WTC11 (cell line): ENCODE measurements around the gene BRAF. TPM values are rescaled to one million over a fixed set of nuclear protein-coding genes. Genes with fewer than 3 reads are reported as not detected.

Experiments
- ATAC-seq: fragments of 200-7000 bp; cut with Tn5 transposase; 2 replicates; pipeline ENCODE4 v1.10.0; 2021; ENCODE audit warnings: mild to moderate bottlenecking, moderate library complexity
- CTCF ChIA-PET: fragments of 300-600 bp; sonication (Branson Sonifier 250); formaldehyde crosslinking; loops from one replicate; lab custom pipeline; 2021; ENCODE audit warnings: antibody characterized with exemption; lab: Charles Lee
- POLR2A ChIA-PET: fragments of 350-600 bp; sonication (Branson Sonifier 250); formaldehyde crosslinking; loops from one replicate; lab custom pipeline; 2021; ENCODE audit warnings: antibody characterized with exemption; lab: Charles Lee
- DNase-seq: peaks from one replicate; pipeline ENCODE4 v3.0.0; 2021; ENCODE audit warnings: low spot score
- H3K27ac Mint-ChIP-seq: 2 replicates; pipeline ENCODE4 v1.8.0; 2021; ENCODE audit warnings: mixed read lengths
- H3K27me3 Mint-ChIP-seq: 2 replicates; pipeline ENCODE4 v1.8.0; 2021; ENCODE audit warnings: low read depth, mild to moderate bottlenecking, moderate library complexity, mixed read lengths
- H3K36me3 Mint-ChIP-seq: 2 replicates; pipeline ENCODE4 v1.8.0; 2021; ENCODE audit warnings: mixed read lengths
- H3K4me1 Mint-ChIP-seq: 2 replicates; pipeline ENCODE4 v1.8.0; 2022; ENCODE audit warnings: mixed read lengths
- H3K4me3 Mint-ChIP-seq: 2 replicates; pipeline ENCODE4 v1.8.0; 2021; ENCODE audit warnings: mild to moderate bottlenecking, moderate library complexity, mixed read lengths
- H3K9me3 Mint-ChIP-seq: 2 replicates; pipeline ENCODE4 v1.8.0; 2021; ENCODE audit warnings: mixed read lengths
- AFF4 ChIP-seq: sonication (generic); formaldehyde crosslinking; IDR thresholded peaks from 2 replicates; pipeline ENCODE4 v1.8.1; 2023; ENCODE audit warnings: mild to moderate bottlenecking, missing genetic modification reagents, borderline replicate concordance
- E2F5 ChIP-seq: sonication (generic); formaldehyde crosslinking; IDR thresholded peaks from 2 replicates; pipeline ENCODE4 v1.8.1; 2022; ENCODE audit warnings: mild to moderate bottlenecking, moderate library complexity, missing genetic modification reagents
- ELF4 ChIP-seq: sonication (generic); formaldehyde crosslinking; IDR thresholded peaks from 2 replicates; pipeline ENCODE4 v1.8.1; 2022; ENCODE audit warnings: low read depth, mild to moderate bottlenecking, moderate library complexity, missing genetic modification reagents
- ESRRA ChIP-seq: sonication (generic); formaldehyde crosslinking; IDR thresholded peaks from 2 replicates; pipeline ENCODE4 v1.8.1; 2022; ENCODE audit warnings: mild to moderate bottlenecking, missing genetic modification reagents, borderline replicate concordance
- PREB ChIP-seq: sonication (generic); formaldehyde crosslinking; IDR thresholded peaks from 2 replicates; pipeline ENCODE4 v1.8.1; 2022; ENCODE audit warnings: mild to moderate bottlenecking, missing genetic modification reagents, moderate library complexity, borderline replicate concordance
- RORB ChIP-seq: fragments of 250-450 bp; sonication (Bioruptor Pico); IDR thresholded peaks from 2 replicates; pipeline ENCODE4 v1.9.0; 2021; ENCODE audit warnings: mild to moderate bottlenecking
- SMAD3 ChIP-seq: sonication (generic); formaldehyde crosslinking; IDR thresholded peaks from 2 replicates; pipeline ENCODE4 v1.8.0; 2022; ENCODE audit warnings: missing genetic modification reagents, mild to moderate bottlenecking, borderline replicate concordance
- SOX15 ChIP-seq: fragments of 250-450 bp; sonication (Bioruptor Pico); IDR thresholded peaks from 2 replicates; pipeline ENCODE4 v1.9.0; 2021; ENCODE audit warnings: mild to moderate bottlenecking
- USF1 ChIP-seq: sonication (generic); formaldehyde crosslinking; IDR thresholded peaks from 2 replicates; pipeline ENCODE4 v1.8.0; 2022; ENCODE audit warnings: mild to moderate bottlenecking, missing genetic modification reagents
- ZBTB21 ChIP-seq: sonication (generic); formaldehyde crosslinking; IDR thresholded peaks from 2 replicates; pipeline ENCODE4 v1.8.1; 2023; ENCODE audit warnings: mild to moderate bottlenecking, missing genetic modification reagents, borderline replicate concordance
- ZNF532 ChIP-seq: fragments of 250-450 bp; sonication (Bioruptor Pico); IDR thresholded peaks from 2 replicates; pipeline ENCODE4 v1.9.0; 2021; ENCODE audit warnings: mild to moderate bottlenecking, borderline replicate concordance
- total RNA-seq: library from RNA; stranded (reverse); gene quantifications from 3 replicates; pipeline ENCODE4 v1.2.3, GENCODE V29; 2021
- TF ChIP-seq, protein P1 (sequence below): sonication (generic); formaldehyde crosslinking; conservative IDR thresholded peaks from 2 replicates; pipeline ENCODE4 v1.8.1; 2023; ENCODE audit warnings: mild to moderate bottlenecking, low read depth, missing genetic modification reagents, moderate library complexity

Gene BRAF
- total RNA-seq, 1 experiment from 2014 or later: 29.2 TPM

GRCh38 chr7:140669352-140669751 lies 255.4 kb downstream of the BRAF start:
- no peak overlapping the region for H3K27ac Mint-ChIP-seq
- POLR2A ChIA-PET: no interaction called here
- DNase-seq: no peak
- no peak for ATAC-seq
- H3K4me3 Mint-ChIP-seq: no peak overlapping the region
- peaks cover 11% of the 10 kb centered on the region for H3K4me1 Mint-ChIP-seq
- TF ChIP-seq RORB (no peak), USF1 (CRISPR knock-in tag) (no peak), PREB (CRISPR knock-in tag) (no peak), ELF4 (CRISPR knock-in tag) (no peak), ZBTB21 (CRISPR knock-in tag) (no peak), SOX15 (CRISPR knock-in tag) (no peak), ZNF532 (CRISPR knock-in tag) (no peak), E2F5 (no peak), ESRRA (CRISPR knock-in tag) (no peak), SMAD3 (CRISPR knock-in tag) (no peak), AFF4 (no peak)
- TF ChIP-seq, protein P1, sequence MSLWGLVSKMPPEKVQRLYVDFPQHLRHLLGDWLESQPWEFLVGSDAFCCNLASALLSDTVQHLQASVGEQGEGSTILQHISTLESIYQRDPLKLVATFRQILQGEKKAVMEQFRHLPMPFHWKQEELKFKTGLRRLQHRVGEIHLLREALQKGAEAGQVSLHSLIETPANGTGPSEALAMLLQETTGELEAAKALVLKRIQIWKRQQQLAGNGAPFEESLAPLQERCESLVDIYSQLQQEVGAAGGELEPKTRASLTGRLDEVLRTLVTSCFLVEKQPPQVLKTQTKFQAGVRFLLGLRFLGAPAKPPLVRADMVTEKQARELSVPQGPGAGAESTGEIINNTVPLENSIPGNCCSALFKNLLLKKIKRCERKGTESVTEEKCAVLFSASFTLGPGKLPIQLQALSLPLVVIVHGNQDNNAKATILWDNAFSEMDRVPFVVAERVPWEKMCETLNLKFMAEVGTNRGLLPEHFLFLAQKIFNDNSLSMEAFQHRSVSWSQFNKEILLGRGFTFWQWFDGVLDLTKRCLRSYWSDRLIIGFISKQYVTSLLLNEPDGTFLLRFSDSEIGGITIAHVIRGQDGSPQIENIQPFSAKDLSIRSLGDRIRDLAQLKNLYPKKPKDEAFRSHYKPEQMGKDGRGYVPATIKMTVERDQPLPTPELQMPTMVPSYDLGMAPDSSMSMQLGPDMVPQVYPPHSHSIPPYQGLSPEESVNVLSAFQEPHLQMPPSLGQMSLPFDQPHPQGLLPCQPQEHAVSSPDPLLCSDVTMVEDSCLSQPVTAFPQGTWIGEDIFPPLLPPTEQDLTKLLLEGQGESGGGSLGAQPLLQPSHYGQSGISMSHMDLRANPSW: no peak
- H3K36me3 Mint-ChIP-seq: no peaks in the 10 kb centered on the region
- peaks cover 8% of the 10 kb centered on the region; the same call in 1 of the 2 replicates for H3K27me3 Mint-ChIP-seq
- no peaks in the 10 kb centered on the region for H3K9me3 Mint-ChIP-seq
- CTCF ChIA-PET: interaction anchor here (1.0 to 1.2 kb wide), 2 partner anchors 22 to 151 kb away, joined by 3 read pairs; no protein-coding TSS in a partner anchor

Other genes starting within 250 kb of the BRAF start
- gene NDUFB2, start 228.2 kb downstream of the BRAF start, total RNA-seq: 152 to 170 TPM (median 162 TPM) in 3 replicates
- 63.5 to 66.8 TPM (median 66.7 TPM) in 3 replicates for gene MRPS33, start 90.0 kb upstream of the BRAF start, total RNA-seq
- 18.0 to 22.3 TPM (median 20.4 TPM) in 3 replicates for gene TMEM178B, start 149.1 kb upstream of the BRAF start, total RNA-seq